Aorta (tissue), 5 donors: ENCODE measurements around the gene COQ3. TPM values are rescaled to one million over a fixed set of nuclear protein-coding genes. Genes with fewer than 3 reads are reported as not detected.

Source experiments
- ATAC-seq: fragments of 200-7000 bp; cut with Tn5 transposase; one replicate; pipeline ENCODE4 v1.9.1; 2022; ENCODE audit warnings: moderate library complexity; ENCODE audit not compliant: low FRiP score
- DNase-seq, 2 donors: peaks; one replicate each; pipeline ENCODE4 v3.0.0-alpha.2; 2020
- H3K27ac ChIP-seq, 2 donors: one replicate each; pipeline ENCODE4 v1.5.1; 2013; ENCODE audit warnings: low read length in 2 of 2, mild to moderate bottlenecking in 2 of 2, moderate library complexity in 2 of 2, control low read depth in 1 of 2, inconsistent platforms in 1 of 2, low read depth in 1 of 2
- H3K27me3 ChIP-seq, 2 donors: one replicate each; pipeline ENCODE4 v1.6.1; 2013; ENCODE audit warnings: control low read depth in 1 of 2, low read length in 1 of 2, mild to moderate bottlenecking in 1 of 2, moderate library complexity in 1 of 2; ENCODE audit not compliant: insufficient read depth in 2 of 2, control insufficient read depth in 1 of 2
- H3K36me3 ChIP-seq, 2 donors: one replicate each; pipeline ENCODE4 v1.6.1; 2013; ENCODE audit warnings: control low read depth in 1 of 2, low read length in 1 of 2, mild to moderate bottlenecking in 1 of 2; ENCODE audit not compliant: insufficient read depth in 2 of 2, control insufficient read depth in 1 of 2
- H3K4me1 ChIP-seq, 2 donors: one replicate each; pipeline ENCODE4 v1.6.1; 2013; ENCODE audit warnings: low read length in 2 of 2, control low read depth in 1 of 2, mild to moderate bottlenecking in 1 of 2, moderate library complexity in 1 of 2; ENCODE audit not compliant: insufficient read depth in 2 of 2, control insufficient read depth in 1 of 2
- H3K4me3 ChIP-seq, 2 donors: one replicate each; pipeline ENCODE4 v1.5.1; 2013; ENCODE audit warnings: low read length in 2 of 2, control low read depth in 1 of 2, mild to moderate bottlenecking in 1 of 2
- H3K9me3 ChIP-seq: one replicate; pipeline ENCODE4 v1.6.1; 2013; ENCODE audit warnings: mild to moderate bottlenecking, low read length; ENCODE audit not compliant: control insufficient read depth
- WGBS, 2 donors: extraction: QIAGEN DNeasy Blood & Tissue Kit; methylation state at CpG; one replicate each; pipeline ENCODE4 v1.1.7; 2013; 5-methylcytosine and 5-hydroxymethylcytosine counted together
- intact Hi-C, 2 donors: fragments of 100-400 bp; cut with DNase I; formaldehyde crosslinking; loops; one replicate each; pipeline versions ENCODE4 v1.14.2 to v1.15.0; 2022
- polyA plus RNA-seq, 2 donors: library from polyadenylated mRNA; stranded (reverse); fragments of 200-250 nt; gene quantifications; one replicate each; pipeline ENCODE4 v1.2.3, GENCODE V29; 2013
- total RNA-seq, 2 donors: library from RNA; stranded (reverse); fragmentation: NEBNext Ultra II Directional; extraction: Animal tissue kit (Norgen Biotek cat#: 25700); gene quantifications; one replicate each; pipeline ENCODE4 v1.2.1, GENCODE V29; 2021
- donor health status: healthy with polysubstance abuse.
- donor health status: Bipolar disorder and iron deficiency.
- donor health status: DM: no; HTN: no; CAD: no.
- donor health status: DM: no; HTN: no; CAD: no.
- donor health status: DM: yes; HTN: yes; CAD: no.

COQ3 gene
- total and polyA plus RNA-seq, 4 donors = 2.4 to 11.6 (median 5.6) TPM

- Histone ChIP-seq H3K27me3 (no peaks in the 10 kb centered on the region), H3K27ac (peak within 1 kb of the TSS; percentile 84 to 100), H3K9me3 (no peaks in the 10 kb centered on the region), H3K4me3 (peak within 1 kb of the TSS; percentile 96 to 99), H3K36me3 (no peaks in the 10 kb centered on the region), H3K4me1 (peaks cover 0 to 9% of the 10 kb centered on the region in 2 donors)
- intact Hi-C loops = loop anchor here (5.0 to 10.0 kb wide), 3 partner anchors 78 to 142 kb away; partner anchors contain the start of genes CCNC (in 1 of the 2) and FAXC (in 1 of the 2)
- DNase-seq (peak; percentile 90 to 93), ATAC-seq (peak; percentile 98)
- WGBS, 2 donors = 0% methylated on average over 53 of the region's 53 CpGs
Observed at GRCh38 chr6:99424761-99425646, 31.0 kb upstream of the COQ3 start, which contains the start of gene PNISR. Gene PNISR, minus strand, starts transcription at chr6:99425308. Its CDS starts 10,649 bp downstream, at chr6:99414659.

GRCh38 chr6:99424022-99424421, 30.0 kb upstream of the COQ3 start:
- no peak for DNase-seq
- H3K36me3 ChIP-seq = no peaks in the 10 kb centered on the region
- H3K9me3 ChIP-seq = no peaks in the 10 kb centered on the region
- no peak for ATAC-seq
- 49 to 54% methylated on average over 5 of the region's 5 CpGs for WGBS, 2 donors
- peak overlapping the region; percentile 96 to 99 for H3K4me3 ChIP-seq
- intact Hi-C loops = loop anchor here in 1 of 2 donors (10.0 kb wide), 1 partner anchor 89 kb away; no protein-coding TSS in a partner anchor
- no peaks in the 10 kb centered on the region for H3K27me3 ChIP-seq
- H3K4me1 ChIP-seq = peaks cover 0 to 9% of the 10 kb centered on the region in 2 donors
- H3K27ac ChIP-seq = no peak overlapping the region

- intact Hi-C loops = loop anchor here in 1 of 2 donors (10.0 kb wide), 1 partner anchor 88 kb away; no protein-coding TSS in a partner anchor
Observed at GRCh38 chr6:99422912-99423311, 28.9 kb upstream of the COQ3 start.

GRCh38 chr6:99416892-99417767, 23.1 kb upstream of the COQ3 start:
- peaks cover 0 to 2% of the 10 kb centered on the region in 2 donors for H3K4me1 ChIP-seq
- no peak for ATAC-seq

More at GRCh38 chr6:99422912-99423311, 28.9 kb upstream of the COQ3 start:
- H3K9me3 ChIP-seq = no peaks in the 10 kb centered on the region
- no peak for ATAC-seq
- peaks cover 0 to 9% of the 10 kb centered on the region in 2 donors for H3K4me1 ChIP-seq
- H3K4me3 ChIP-seq = no peak overlapping the region
- no peaks in the 10 kb centered on the region for H3K36me3 ChIP-seq
- WGBS, 2 donors = 89 to 90% methylated on average over 6 of the region's 6 CpGs
- no peak for DNase-seq
- H3K27me3 ChIP-seq = no peaks in the 10 kb centered on the region
- H3K27ac ChIP-seq = no peak overlapping the region

GRCh38 chr6:99416226-99416625, 22.2 kb upstream of the COQ3 start:
- Histone ChIP-seq H3K27me3 (no peaks in the 10 kb centered on the region), H3K4me1 (peaks cover 0 to 2% of the 10 kb centered on the region in 2 donors), H3K4me3 (no peak overlapping the region), H3K36me3 (no peaks in the 10 kb centered on the region), H3K9me3 (no peaks in the 10 kb centered on the region), H3K27ac (no peak overlapping the region)
- intact Hi-C loops = no loop called here
- ATAC-seq = no peak
- DNase-seq = no peak
- WGBS, 2 donors = 75 to 81% methylated on average over 2 of the region's 2 CpGs

More at GRCh38 chr6:99416892-99417767, 23.1 kb upstream of the COQ3 start:
- intact Hi-C loops = no loop called here
- WGBS, 2 donors = 81 to 85% methylated on average over 9 of the region's 9 CpGs
- DNase-seq = no peak
- no peaks in the 10 kb centered on the region for H3K27me3 ChIP-seq
- no peaks in the 10 kb centered on the region for H3K36me3 ChIP-seq
- no peak overlapping the region for H3K4me3 ChIP-seq
- H3K27ac ChIP-seq = no peak overlapping the region
- no peaks in the 10 kb centered on the region for H3K9me3 ChIP-seq

GRCh38 chr6:99415446-99415845, 21.5 kb upstream of the COQ3 start:
- intact Hi-C loops = no loop called here
- Histone ChIP-seq H3K27ac (no peak overlapping the region), H3K36me3 (no peaks in the 10 kb centered on the region), H3K4me3 (no peak overlapping the region), H3K27me3 (no peaks in the 10 kb centered on the region), H3K9me3 (no peaks in the 10 kb centered on the region), H3K4me1 (peaks cover 0 to 2% of the 10 kb centered on the region in 2 donors)
- DNase-seq (no peak), ATAC-seq (no peak)

- no peak for DNase-seq
- Histone ChIP-seq H3K4me3 (no peak overlapping the region), H3K4me1 (peaks cover 0 to 2% of the 10 kb centered on the region in 2 donors), H3K9me3 (no peaks in the 10 kb centered on the region), H3K27me3 (no peaks in the 10 kb centered on the region), H3K27ac (no peak overlapping the region), H3K36me3 (peaks cover 0 to 3% of the 10 kb centered on the region in 2 donors)
- intact Hi-C loops = no loop called here
- ATAC-seq = no peak
- 80 to 92% methylated on average over 1 of the region's 1 CpG for WGBS, 2 donors
Observed at GRCh38 chr6:99412065-99412464, 18.1 kb upstream of the COQ3 start.

- intact Hi-C loops = no loop called here
- Histone ChIP-seq H3K4me3 (no peak overlapping the region), H3K4me1 (peaks cover 0 to 2% of the 10 kb centered on the region in 2 donors), H3K9me3 (no peaks in the 10 kb centered on the region), H3K36me3 (peaks cover 2 to 7% of the 10 kb centered on the region in 2 donors), H3K27ac (no peak overlapping the region), H3K27me3 (no peaks in the 10 kb centered on the region)
- no peak for ATAC-seq
- DNase-seq = no peak
Observed at GRCh38 chr6:99409672-99410071, 15.7 kb upstream of the COQ3 start.
